ENCODE data around the gene AKAP6. TPM values are rescaled to one million over a fixed set of nuclear protein-coding genes. Genes with fewer than 3 reads are reported as not detected.

The AKAP6 gene
- total RNA-seq, 1 experiment from 2014 or later = 1.1 TPM

- Histone ChIP-seq H2BK5ac (ENCODE audit: insufficient read length, low read length) (no peak overlapping the region), H3K23ac (ENCODE audit: insufficient read length, low read depth, low read length) (no peak overlapping the region), H4K8ac (replicated peaks; ENCODE audit: insufficient read length, low read depth, low read length) (no peak overlapping the region), H2BK15ac (ENCODE audit: low read depth, low read length) (no peak overlapping the region), H3K4ac (ENCODE audit: low read depth, low read length) (no peak overlapping the region), H3K14ac (ENCODE audit: insufficient read depth, low read length) (no peak overlapping the region), H2AFZ (ENCODE audit: low read length) (no peak overlapping the region), H3K18ac (ENCODE audit: insufficient read length, low read depth, low read length) (no peak overlapping the region), H3K4me1 (ENCODE audit: insufficient read depth, low read length) (peaks cover 2% of the 10 kb centered on the region; the same call in 1 of the 2 replicates), H3K9me3 (ENCODE audit: control insufficient read depth, low read depth, low read length) (no peaks in the 10 kb centered on the region), H3K4me2 (ENCODE audit: insufficient read depth, insufficient read length, low read length) (no peak overlapping the region), H3K27me3 (ENCODE audit: insufficient read depth, low read length) (no peaks in the 10 kb centered on the region), H3K79me1 (ENCODE audit: insufficient read depth, low read depth, low read length, poor library complexity, severe bottlenecking) (no peaks in the 10 kb centered on the region), H2BK120ac (ENCODE audit: low read depth, low read length, poor library complexity, severe bottlenecking) (no peak overlapping the region), H3K79me2 (ENCODE audit: insufficient read depth, low read length) (no peaks in the 10 kb centered on the region), H3K23me2 (ENCODE audit: insufficient read length, low read depth, low read length, poor library complexity, severe bottlenecking) (no peaks in the 10 kb centered on the region), H2BK12ac (ENCODE audit: insufficient read length, low read depth, low read length) (no peak overlapping the region), H4K91ac (ENCODE audit: insufficient read length, low read depth, low read length) (no peak overlapping the region), H3K9ac (ENCODE audit: extremely low read depth, insufficient read length, low read length) (no peak overlapping the region), H3K27ac (ENCODE audit: insufficient read length, low read depth, low read length) (no peak overlapping the region), H4K20me1 (ENCODE audit: control insufficient read depth, insufficient read depth, insufficient read length) (no peaks in the 10 kb centered on the region), H3T11ph (ENCODE audit: low read length) (no peak overlapping the region), H4K5ac (ENCODE audit: insufficient read length, low read depth, low read length) (no peak overlapping the region), H3K56ac (ENCODE audit: insufficient read length, low read depth, low read length) (no peak overlapping the region), H2AK5ac (ENCODE audit: insufficient read length, low read length) (no peak overlapping the region), H2BK20ac (ENCODE audit: low read depth, low read length, poor library complexity, severe bottlenecking) (no peak overlapping the region)
- WGBS (ENCODE audit: extremely low coverage, insufficient read length, low lambda C conversion rate) = no CpG with 5 or more reads among the region's 1 CpG
- H3K27me3 Mint-ChIP-seq (ENCODE audit: low read depth) = no peaks in the 10 kb centered on the region
- peaks cover 22 to 41% of the 10 kb centered on the region in 2 experiments for H3K4me1 Mint-ChIP-seq
- no peak overlapping the region for H3K27ac Mint-ChIP-seq
- H3K36me3 Mint-ChIP-seq (ENCODE audit: insufficient read depth in 1 of 3, low read depth in 3 of 3) = no peaks in the 10 kb centered on the region
- TF ChIP-seq CTCF (conservative IDR thresholded peaks at IDR 0.05) = no peak
- DNase-seq = no peak
- no peaks in the 10 kb centered on the region for H3K9me3 Mint-ChIP-seq
- H3K4me3 Mint-ChIP-seq = no peak overlapping the region
These were observed 41.6 kb downstream of the AKAP6 start for GRCh38 chr14:32370714-32371113.

Measured in H9 (cell line).